Neural progenitor cell (in vitro differentiated cells): ENCODE measurements around the gene CAPNS1.

Source experiments
- EZH2 ChIP-seq: fragments of 200-600 bp; sonication (generic); IDR thresholded peaks from 2 replicates; pipeline ENCODE4 v1.6.1; 2017; ENCODE audit warnings: antibody characterized with exemption, mild to moderate bottlenecking, moderate library complexity
- EZH2phosphoT487 ChIP-seq: fragments of 200-600 bp; sonication (generic); IDR thresholded peaks from 2 replicates; pipeline ENCODE4 v1.6.1; 2017; ENCODE audit warnings: antibody characterized with exemption
- TF ChIP-seq, protein P1 (sequence below): fragments of 200-600 bp; sonication (generic); IDR thresholded peaks from 2 replicates; pipeline ENCODE4 v1.5.1; 2017; ENCODE audit warnings: antibody characterized with exemption, mild to moderate bottlenecking

DNA sequence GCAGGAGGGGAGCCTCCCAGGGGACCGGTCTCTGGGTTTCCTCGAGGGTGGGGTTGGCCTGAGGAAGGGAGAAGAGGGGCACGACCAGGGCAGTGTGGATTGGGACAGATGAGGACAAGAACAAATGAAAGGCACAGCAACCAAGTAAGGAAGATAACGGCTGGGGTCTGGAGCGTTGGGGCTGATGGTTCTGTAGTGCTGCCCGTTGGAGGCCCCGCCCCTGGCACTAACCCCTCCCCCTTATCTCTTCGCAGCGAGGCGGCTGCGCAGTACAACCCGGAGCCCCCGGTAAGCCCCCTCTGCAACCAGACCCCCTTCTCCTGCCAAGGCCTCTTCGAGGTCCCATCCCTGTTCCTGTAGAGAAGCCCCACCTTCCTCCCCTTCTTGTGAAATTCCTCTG is 2.2 kb downstream of the CAPNS1 start:
- no peak for TF ChIP-seq EZH2
- TF ChIP-seq, protein P1, sequence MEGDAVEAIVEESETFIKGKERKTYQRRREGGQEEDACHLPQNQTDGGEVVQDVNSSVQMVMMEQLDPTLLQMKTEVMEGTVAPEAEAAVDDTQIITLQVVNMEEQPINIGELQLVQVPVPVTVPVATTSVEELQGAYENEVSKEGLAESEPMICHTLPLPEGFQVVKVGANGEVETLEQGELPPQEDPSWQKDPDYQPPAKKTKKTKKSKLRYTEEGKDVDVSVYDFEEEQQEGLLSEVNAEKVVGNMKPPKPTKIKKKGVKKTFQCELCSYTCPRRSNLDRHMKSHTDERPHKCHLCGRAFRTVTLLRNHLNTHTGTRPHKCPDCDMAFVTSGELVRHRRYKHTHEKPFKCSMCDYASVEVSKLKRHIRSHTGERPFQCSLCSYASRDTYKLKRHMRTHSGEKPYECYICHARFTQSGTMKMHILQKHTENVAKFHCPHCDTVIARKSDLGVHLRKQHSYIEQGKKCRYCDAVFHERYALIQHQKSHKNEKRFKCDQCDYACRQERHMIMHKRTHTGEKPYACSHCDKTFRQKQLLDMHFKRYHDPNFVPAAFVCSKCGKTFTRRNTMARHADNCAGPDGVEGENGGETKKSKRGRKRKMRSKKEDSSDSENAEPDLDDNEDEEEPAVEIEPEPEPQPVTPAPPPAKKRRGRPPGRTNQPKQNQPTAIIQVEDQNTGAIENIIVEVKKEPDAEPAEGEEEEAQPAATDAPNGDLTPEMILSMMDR, result no peak
- TF ChIP-seq EZH2phosphoT487, result no peak
